ENCODE data around the gene KIF26B.
"Not testable (repeated sequence)": the region's sequence is repeated elsewhere in the genome, so short reads cannot be mapped to it uniquely, and the experiment has no call there.

Gene KIF26B

DNA sequence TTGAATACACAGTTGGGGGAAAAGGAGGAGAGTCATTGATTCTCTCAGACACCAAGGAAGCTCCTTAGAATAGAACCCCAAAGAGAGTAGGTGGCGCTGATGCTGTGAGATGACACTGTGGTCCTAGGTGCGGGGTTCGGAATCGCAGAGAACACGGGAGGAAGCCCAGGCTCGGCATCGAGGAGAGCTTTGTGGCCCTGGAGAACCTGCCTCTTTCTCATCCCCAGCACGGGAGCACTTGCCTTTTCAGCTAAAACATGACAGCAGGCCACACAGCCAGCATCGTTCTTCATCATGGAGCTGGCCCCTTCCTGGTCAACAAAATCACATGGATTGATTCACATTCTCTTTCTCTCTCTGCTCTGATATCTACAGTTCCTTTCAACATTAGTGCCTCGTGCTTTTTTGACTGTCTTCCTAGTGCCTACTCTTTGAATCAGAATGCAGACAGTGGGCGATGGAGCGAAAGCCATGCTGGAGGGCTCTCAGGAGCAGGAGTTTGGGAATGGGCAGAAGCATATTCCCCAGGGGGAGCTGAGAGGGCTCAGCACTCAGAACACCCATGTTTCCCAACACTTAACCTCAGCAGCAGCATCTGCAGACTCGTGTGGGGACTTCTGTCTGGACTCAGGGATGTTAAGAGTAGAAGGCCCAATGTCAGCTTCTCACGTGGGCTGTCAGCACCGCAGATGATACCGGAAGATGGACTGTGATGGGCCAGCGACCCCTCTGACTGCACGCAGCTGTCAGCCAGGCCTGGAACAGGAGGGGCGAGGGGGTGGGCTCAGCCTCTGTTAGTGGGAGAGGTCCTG lies 539.4 kb downstream of the KIF26B start:
- no peak for FAIRE-seq
- no peak for DNase-seq (ENCODE audit: insufficient read length, low spot score)
- TF ChIP-seq PAX5 (IDR thresholded peaks at IDR 0.05; ENCODE audit: insufficient read depth, low read length, severe bottlenecking), result no peak
- TF ChIP-seq SPI1 (IDR thresholded peaks at IDR 0.05; ENCODE audit: low read depth, low read length), result no peak
- no peak for TF ChIP-seq POLR2AphosphoS5 (IDR thresholded peaks at IDR 0.05; ENCODE audit: low read depth, low read length)
- TF ChIP-seq POLR2A (IDR thresholded peaks at IDR 0.05; ENCODE audit: low read depth, low read length), result no peak
- TF ChIP-seq TAF1 (IDR thresholded peaks at IDR 0.05; ENCODE audit: low read depth, low read length), result no peak

DNA sequence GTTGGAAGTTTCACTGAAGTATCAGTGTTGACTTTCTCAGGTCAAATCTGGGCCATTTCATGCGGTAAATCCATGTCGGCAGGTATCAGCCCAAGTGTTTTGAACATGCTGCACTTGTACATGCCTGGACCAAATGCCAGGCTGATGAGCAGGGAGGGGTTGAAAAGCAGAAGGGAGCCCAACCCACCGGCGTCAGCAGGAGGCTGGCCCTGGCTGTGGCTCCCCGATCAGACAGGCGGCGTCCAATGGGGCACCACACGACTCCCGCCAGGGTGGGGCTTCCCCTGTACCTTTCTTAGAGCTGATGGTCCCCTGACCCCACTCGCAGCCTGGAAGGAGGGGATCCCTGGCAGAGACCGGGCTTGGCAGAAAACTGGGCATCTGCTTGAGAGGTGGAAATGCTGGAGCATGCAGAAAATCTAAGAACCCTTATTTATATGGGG lies 540.0 kb downstream of the KIF26B start:
- DNase-seq (ENCODE audit: insufficient read length, low spot score) (no peak), FAIRE-seq (no peak)
- no peak for TF ChIP-seq TAF1 (IDR thresholded peaks at IDR 0.05; ENCODE audit: low read depth, low read length)
- TF ChIP-seq PAX5 (IDR thresholded peaks at IDR 0.05; ENCODE audit: insufficient read depth, low read length, severe bottlenecking), result no peak
- no peak for TF ChIP-seq POLR2A (IDR thresholded peaks at IDR 0.05; ENCODE audit: low read depth, low read length)
- no peak for TF ChIP-seq POU2F2 (IDR thresholded peaks at IDR 0.05; ENCODE audit: low read depth, low read length)
- no peak for TF ChIP-seq POLR2AphosphoS5 (IDR thresholded peaks at IDR 0.05; ENCODE audit: low read depth, low read length)
- TF ChIP-seq SPI1 (IDR thresholded peaks at IDR 0.05; ENCODE audit: low read depth, low read length), result no peak

GRCh38 chr1:245695211-245695610 lies 540.4 kb downstream of the KIF26B start:
- TF ChIP-seq POLR2A (IDR thresholded peaks at IDR 0.05; ENCODE audit: low read depth, low read length) (no peak), POU2F2 (IDR thresholded peaks at IDR 0.05; ENCODE audit: low read depth, low read length) (no peak), POLR2AphosphoS5 (IDR thresholded peaks at IDR 0.05; ENCODE audit: low read depth, low read length) (no peak), PAX5 (IDR thresholded peaks at IDR 0.05; ENCODE audit: insufficient read depth, low read length, severe bottlenecking) (no peak), TAF1 (IDR thresholded peaks at IDR 0.05; ENCODE audit: low read depth, low read length) (no peak), SPI1 (IDR thresholded peaks at IDR 0.05; ENCODE audit: low read depth, low read length) (no peak)
- FAIRE-seq (no peak), DNase-seq (ENCODE audit: insufficient read length, low spot score) (no peak)

GRCh38 chr1:245695701-245696100 lies 540.9 kb downstream of the KIF26B start:
- not testable (repeated sequence) for FAIRE-seq; DNase-seq (ENCODE audit: insufficient read length, low spot score)

GRCh38 chr1:245698116-245698515 lies 543.3 kb downstream of the KIF26B start:
- no peak for TF ChIP-seq POLR2A (IDR thresholded peaks at IDR 0.05; ENCODE audit: low read depth, low read length)
- TF ChIP-seq SPI1 (IDR thresholded peaks at IDR 0.05; ENCODE audit: low read depth, low read length), result no peak
- FAIRE-seq (no peak), DNase-seq (ENCODE audit: insufficient read length, low spot score) (no peak)

DNA sequence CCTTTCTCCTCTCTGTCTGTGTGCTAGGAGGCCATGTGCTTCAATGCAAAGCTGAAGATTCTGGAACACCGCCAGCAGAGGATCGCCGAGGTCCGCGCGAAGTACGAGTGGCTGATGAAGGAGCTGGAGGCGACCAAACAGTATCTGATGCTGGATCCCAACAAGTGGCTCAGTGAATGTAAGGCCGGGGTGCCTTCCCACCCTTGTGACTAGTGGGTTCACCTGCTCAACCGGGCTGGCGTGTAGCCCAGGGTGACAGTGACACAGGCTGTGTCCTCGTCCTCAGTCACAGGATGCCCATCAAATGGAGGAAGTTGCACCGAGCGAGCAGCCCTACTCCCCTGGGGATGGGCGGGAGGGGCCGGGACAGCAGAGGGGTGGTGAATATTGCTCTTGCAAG lies 544.1 kb downstream of the KIF26B start:
- TF ChIP-seq SPI1 (IDR thresholded peaks at IDR 0.05; ENCODE audit: low read depth, low read length) (no peak), POU2F2 (IDR thresholded peaks at IDR 0.05; ENCODE audit: low read depth, low read length) (no peak), POLR2AphosphoS5 (IDR thresholded peaks at IDR 0.05; ENCODE audit: low read depth, low read length) (no peak)
- DNase-seq (ENCODE audit: insufficient read length, low spot score) (no peak), FAIRE-seq (no peak)

- no peak for DNase-seq (ENCODE audit: insufficient read length, low spot score)
- FAIRE-seq, result no peak
- TF ChIP-seq POU2F2 (IDR thresholded peaks at IDR 0.05; ENCODE audit: low read depth, low read length), result no peak
- TF ChIP-seq SPI1 (IDR thresholded peaks at IDR 0.05; ENCODE audit: low read depth, low read length), result no peak
- TF ChIP-seq TAF1 (IDR thresholded peaks at IDR 0.05; ENCODE audit: low read depth, low read length), result no peak
- no peak for TF ChIP-seq POLR2AphosphoS5 (IDR thresholded peaks at IDR 0.05; ENCODE audit: low read depth, low read length)
- TF ChIP-seq PAX5 (IDR thresholded peaks at IDR 0.05; ENCODE audit: insufficient read depth, low read length, severe bottlenecking), result no peak
- no peak for TF ChIP-seq POLR2A (IDR thresholded peaks at IDR 0.05; ENCODE audit: low read depth, low read length)
Measured at GRCh38 chr1:245700631-245701030, 545.8 kb downstream of the KIF26B start.

- no peak for TF ChIP-seq PAX5 (IDR thresholded peaks at IDR 0.05; ENCODE audit: insufficient read depth, low read length, severe bottlenecking)
- FAIRE-seq (no peak), DNase-seq (ENCODE audit: insufficient read length, low spot score) (no peak)
Measured at GRCh38 chr1:245701631-245702030, 546.8 kb downstream of the KIF26B start.

GRCh38 chr1:245702346-245702745 lies 547.6 kb downstream of the KIF26B start:
- TF ChIP-seq PAX5 (IDR thresholded peaks at IDR 0.05; ENCODE audit: insufficient read depth, low read length, severe bottlenecking), result no peak
- TF ChIP-seq TAF1 (IDR thresholded peaks at IDR 0.05; ENCODE audit: low read depth, low read length), result no peak
- TF ChIP-seq POLR2A (IDR thresholded peaks at IDR 0.05; ENCODE audit: low read depth, low read length), result no peak
- no peak for TF ChIP-seq POU2F2 (IDR thresholded peaks at IDR 0.05; ENCODE audit: low read depth, low read length)
- TF ChIP-seq SPI1 (IDR thresholded peaks at IDR 0.05; ENCODE audit: low read depth, low read length), result no peak
- no peak for FAIRE-seq
- DNase-seq (ENCODE audit: insufficient read length, low spot score), result no peak

DNA sequence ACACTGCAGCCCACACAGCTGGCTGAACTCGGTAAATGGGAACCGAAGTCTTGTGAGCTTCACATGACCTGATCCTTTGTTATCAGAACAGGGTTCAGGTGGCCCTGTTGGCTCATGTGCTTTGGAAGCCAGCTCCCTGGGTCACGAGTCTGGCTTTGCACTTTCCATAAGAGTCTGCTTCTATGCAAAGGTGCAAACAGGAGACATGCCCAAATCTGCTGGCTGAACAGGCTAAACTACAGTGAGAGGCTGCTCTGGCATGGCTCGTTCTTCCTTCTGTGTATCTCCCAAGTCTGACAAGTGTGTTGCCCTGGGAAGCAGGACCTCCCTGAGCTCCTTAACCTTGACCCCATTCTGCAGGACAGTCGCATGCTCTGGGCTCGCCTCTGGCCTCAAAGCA lies 549.6 kb downstream of the KIF26B start:
- FAIRE-seq (no peak), DNase-seq (ENCODE audit: insufficient read length, low spot score) (no peak)
- TF ChIP-seq TAF1 (IDR thresholded peaks at IDR 0.05; ENCODE audit: low read depth, low read length), result no peak
- no peak for TF ChIP-seq POLR2AphosphoS5 (IDR thresholded peaks at IDR 0.05; ENCODE audit: low read depth, low read length)
- TF ChIP-seq POU2F2 (IDR thresholded peaks at IDR 0.05; ENCODE audit: low read depth, low read length), result no peak
- TF ChIP-seq POLR2A (IDR thresholded peaks at IDR 0.05; ENCODE audit: low read depth, low read length), result no peak
- TF ChIP-seq SPI1 (IDR thresholded peaks at IDR 0.05; ENCODE audit: low read depth, low read length), result no peak
- no peak for TF ChIP-seq PAX5 (IDR thresholded peaks at IDR 0.05; ENCODE audit: insufficient read depth, low read length, severe bottlenecking)

- DNase-seq (ENCODE audit: insufficient read length, low spot score), result no peak
- TF ChIP-seq PAX5 (IDR thresholded peaks at IDR 0.05; ENCODE audit: insufficient read depth, low read length, severe bottlenecking) (no peak), POU2F2 (IDR thresholded peaks at IDR 0.05; ENCODE audit: low read depth, low read length) (no peak), POLR2A (IDR thresholded peaks at IDR 0.05; ENCODE audit: low read depth, low read length) (no peak), SPI1 (IDR thresholded peaks at IDR 0.05; ENCODE audit: low read depth, low read length) (no peak), POLR2AphosphoS5 (IDR thresholded peaks at IDR 0.05; ENCODE audit: low read depth, low read length) (no peak)
- FAIRE-seq, result no peak
Measured at GRCh38 chr1:245704765-245705164, 550.0 kb downstream of the KIF26B start.
